Esophagus mucosa (tissue), 1 donor: ENCODE results near the gene CLPX. TPM values are rescaled to one million over a fixed set of nuclear protein-coding genes. Genes with fewer than 3 reads are reported as not detected.
A peak's percentile ranks its signal among the peaks of the same experiment; 100 is the strongest.
"Not testable (repeated sequence)": the region's sequence is repeated elsewhere in the genome, so short reads cannot be mapped to it uniquely, and the experiment has no call there.

ENCODE experiments used
- ATAC-seq: fragments of 200-7000 bp; cut with Tn5 transposase; one replicate; pipeline ENCODE4 v1.9.1; 2020
- total RNA-seq: library from RNA; stranded (reverse); gene quantifications from one replicate; pipeline ENCODE4 v1.2.4, GENCODE V29; 2023
- donor health status: DM: yes; HTN: yes; CAD: no.

CLPX gene
- 49.3 TPM for total RNA-seq

GRCh38 chr15:65184868-65185717, at the start of gene CLPX:
Gene CLPX, minus strand, starts transcription at chr15:65185342. Its CDS starts 189 bp downstream, at chr15:65185153.
- peak; percentile 97 for ATAC-seq

- no peak for ATAC-seq
Measured at GRCh38 chr15:65233696-65234095, 48.6 kb upstream of the CLPX start.

GRCh38 chr15:65232520-65232919, 47.4 kb upstream of the CLPX start:
- ATAC-seq, result no peak

GRCh38 chr15:65231306-65231705, 46.2 kb upstream of the CLPX start:
- no peak for ATAC-seq

- ATAC-seq, result not testable (repeated sequence)
Measured at GRCh38 chr15:65226901-65227300, 41.8 kb upstream of the CLPX start.

- ATAC-seq, result no peak
Measured at GRCh38 chr15:65226221-65226620, 41.1 kb upstream of the CLPX start.

- ATAC-seq, result no peak
Measured at GRCh38 chr15:65223996-65224395, 38.9 kb upstream of the CLPX start.

GRCh38 chr15:65222891-65223290, 37.7 kb upstream of the CLPX start:
- ATAC-seq, result peak; percentile 76

GRCh38 chr15:65221697-65222096, 36.6 kb upstream of the CLPX start:
- ATAC-seq, result no peak

GRCh38 chr15:65219137-65219536, 34.0 kb upstream of the CLPX start:
- no peak for ATAC-seq

- no peak for ATAC-seq
Measured at GRCh38 chr15:65217526-65218482, 32.7 kb upstream of the CLPX start.

- no peak for ATAC-seq
Measured at GRCh38 chr15:65215496-65215895, 30.4 kb upstream of the CLPX start.

- no peak for ATAC-seq
Measured at GRCh38 chr15:65214010-65214409, 28.9 kb upstream of the CLPX start.

- no peak for ATAC-seq
Measured at GRCh38 chr15:65213241-65213640, 28.1 kb upstream of the CLPX start.

- no peak for ATAC-seq
Measured at GRCh38 chr15:65212097-65212496, 27.0 kb upstream of the CLPX start.

- ATAC-seq, result peak; percentile 15
Measured at GRCh38 chr15:65211482-65211982, 26.4 kb upstream of the CLPX start.

- no peak for ATAC-seq
Measured at GRCh38 chr15:65210770-65211481, 25.8 kb upstream of the CLPX start, which contains the start of gene CILP. Gene CILP, minus strand, starts transcription at chr15:65211473. Its CDS starts 1,718 bp downstream, at chr15:65209755.

- ATAC-seq, result no peak
Measured at GRCh38 chr15:65209701-65210643, 24.8 kb upstream of the CLPX start.

- ATAC-seq, result no peak
Measured at GRCh38 chr15:65208647-65209046, 23.5 kb upstream of the CLPX start.

GRCh38 chr15:65207280-65207840, 22.2 kb upstream of the CLPX start:
- no peak for ATAC-seq

GRCh38 chr15:65206750-65207149, 21.6 kb upstream of the CLPX start:
- no peak for ATAC-seq
